ENCODE results near the gene TRIM63. TPM values are rescaled to one million over a fixed set of nuclear protein-coding genes. Genes with fewer than 3 reads are reported as not detected.
"Not testable (repeated sequence)": the region's sequence is repeated elsewhere in the genome, so short reads cannot be mapped to it uniquely, and the experiment has no call there.

Gene TRIM63
- total RNA-seq, 1 experiment from 2014 or later = not detected

- Mint-ChIP-seq H3K27ac (ENCODE audit: unreplicated experiment) (peak overlapping the region; percentile 46), H3K4me1 (ENCODE audit: low read depth, unreplicated experiment) (peaks cover 26% of the 10 kb centered on the region), H3K36me3 (ENCODE audit: insufficient read depth, unreplicated experiment) (no peaks in the 10 kb centered on the region), H3K27me3 (ENCODE audit: insufficient read depth, unreplicated experiment) (no peaks in the 10 kb centered on the region), H3K4me3 (ENCODE audit: unreplicated experiment) (peak overlapping the region; percentile 16), H3K9me3 (ENCODE audit: unreplicated experiment) (no peaks in the 10 kb centered on the region)
- DNase-seq = peak; percentile 23 to 55
- POLR2A ChIA-PET = interaction anchor here (0.6 kb wide), 1 partner anchor 373 kb away, joined by 3 read pairs; no protein-coding TSS in a partner anchor
- H3K4me1 ChIP-seq = peaks cover 71% of the 10 kb centered on the region
- no peak for TF ChIP-seq CTCF (IDR thresholded peaks at IDR 0.05; ENCODE audit: insufficient read depth in 1 of 2, low read depth in 1 of 2, low read length in 1 of 2, severe bottlenecking in 1 of 2, unreplicated experiment in 1 of 2)
- H3K4me3 ChIP-seq (ENCODE audit: low read depth, low read length) = no peak overlapping the region
- intact Hi-C loops (cut with micrococcal nuclease; ENCODE audit: unreplicated experiment) = no loop called here
- BruUV-seq (replicated peaks) = no TSS peak
- H3K27me3 ChIP-seq (replicated peaks; ENCODE audit: control insufficient read depth, insufficient read depth, low read length) = no peaks in the 10 kb centered on the region
- CTCF ChIA-PET = interaction anchor here (0.6 to 2.1 kb wide), 3 partner anchors 43 to 72 kb away, joined by 5 to 11 read pairs (median 6); no protein-coding TSS in a partner anchor
- no peaks in the 10 kb centered on the region for H3K9me3 ChIP-seq
- H3K36me3 ChIP-seq (ENCODE audit: control insufficient read depth, insufficient read depth, low read length) = no peaks in the 10 kb centered on the region
Measured at GRCh38 chr1:26102119-26102518, 34.7 kb upstream of the TRIM63 start.

- H3K36me3 Mint-ChIP-seq (ENCODE audit: insufficient read depth, unreplicated experiment); BruUV-seq (replicated peaks); H3K9me3 Mint-ChIP-seq (ENCODE audit: unreplicated experiment); H3K27ac Mint-ChIP-seq (ENCODE audit: unreplicated experiment); H3K9me3 ChIP-seq; H3K4me3 Mint-ChIP-seq (ENCODE audit: unreplicated experiment); intact Hi-C loops (cut with micrococcal nuclease; ENCODE audit: unreplicated experiment); DNase-seq; H3K27me3 Mint-ChIP-seq (ENCODE audit: insufficient read depth, unreplicated experiment); H3K4me3 ChIP-seq (ENCODE audit: low read depth, low read length); H3K36me3 ChIP-seq (ENCODE audit: control insufficient read depth, insufficient read depth, low read length); H3K27me3 ChIP-seq (replicated peaks; ENCODE audit: control insufficient read depth, insufficient read depth, low read length): not testable (repeated sequence)
- CTCF ChIA-PET = interaction anchor here (1.0 kb wide), 1 partner anchor 8 kb away, joined by 3 read pairs; no protein-coding TSS in a partner anchor
- POLR2A ChIA-PET = interaction anchor here (0.5 kb wide), 1 partner anchor 54 kb away, joined by 3 read pairs; no protein-coding TSS in a partner anchor
- H3K4me1 ChIP-seq = peaks cover 77% of the 10 kb centered on the region
- peaks cover 29% of the 10 kb centered on the region for H3K4me1 Mint-ChIP-seq (ENCODE audit: low read depth, unreplicated experiment)
Measured at GRCh38 chr1:26100204-26100603, 32.8 kb upstream of the TRIM63 start.

GRCh38 chr1:26099780-26100179 lies 32.4 kb upstream of the TRIM63 start:
- Mint-ChIP-seq H3K4me1 (ENCODE audit: low read depth, unreplicated experiment) (peaks cover 25% of the 10 kb centered on the region), H3K4me3 (ENCODE audit: unreplicated experiment) (no peak overlapping the region), H3K36me3 (ENCODE audit: insufficient read depth, unreplicated experiment) (no peaks in the 10 kb centered on the region), H3K27ac (ENCODE audit: unreplicated experiment) (no peak overlapping the region), H3K9me3 (ENCODE audit: unreplicated experiment) (no peaks in the 10 kb centered on the region), H3K27me3 (ENCODE audit: insufficient read depth, unreplicated experiment) (no peaks in the 10 kb centered on the region)
- POLR2A ChIA-PET = no interaction called here
- no peak for DNase-seq
- intact Hi-C loops (cut with micrococcal nuclease; ENCODE audit: unreplicated experiment) = no loop called here
- Histone ChIP-seq H3K36me3 (ENCODE audit: control insufficient read depth, insufficient read depth, low read length) (no peaks in the 10 kb centered on the region), H3K9me3 (no peaks in the 10 kb centered on the region), H3K4me3 (ENCODE audit: low read depth, low read length) (no peak overlapping the region), H3K27me3 (replicated peaks; ENCODE audit: control insufficient read depth, insufficient read depth, low read length) (no peaks in the 10 kb centered on the region), H3K4me1 (peaks cover 78% of the 10 kb centered on the region)
- BruUV-seq (replicated peaks) = no TSS peak
- TF ChIP-seq CTCF (IDR thresholded peaks at IDR 0.05; ENCODE audit: insufficient read depth in 1 of 2, low read depth in 1 of 2, low read length in 1 of 2, severe bottlenecking in 1 of 2, unreplicated experiment in 1 of 2) = no peak
- CTCF ChIA-PET = interaction anchor here (1.0 kb wide), 1 partner anchor 8 kb away, joined by 3 read pairs; no protein-coding TSS in a partner anchor
